Spinal cord (tissue), 10 donors: ENCODE measurements around the gene CCR5. TPM values are rescaled to one million over a fixed set of nuclear protein-coding genes. Genes with fewer than 3 reads are reported as not detected.
A peak's percentile ranks its signal among the peaks of the same experiment; 100 is the strongest.
"Not testable (repeated sequence)": the region's sequence is repeated elsewhere in the genome, so short reads cannot be mapped to it uniquely, and the experiment has no call there.

Experiments
- DNase-seq, 6 donors: peaks; one replicate each; pipeline versions ENCODE4 v3.0.0 to v3.0.0-alpha.2; 2013 to 2015; ENCODE audit warnings: low spot score in 6 of 6, low read depth in 4 of 6
- H3K27ac ChIP-seq: one replicate; pipeline ENCODE4 v1.5.1; 2013; ENCODE audit warnings: low read depth, low read length, control low read depth
- H3K27me3 ChIP-seq: one replicate; pipeline ENCODE4 v1.6.1; 2013; ENCODE audit warnings: low read length; ENCODE audit not compliant: control insufficient read depth, insufficient read depth
- H3K36me3 ChIP-seq: one replicate; pipeline ENCODE4 v1.6.1; 2013; ENCODE audit warnings: low read length; ENCODE audit not compliant: control insufficient read depth, insufficient read depth
- H3K4me1 ChIP-seq: one replicate; pipeline ENCODE4 v1.6.1; 2013; ENCODE audit warnings: low read length; ENCODE audit not compliant: control insufficient read depth, insufficient read depth
- H3K4me3 ChIP-seq: one replicate; pipeline ENCODE4 v1.5.1; 2013; ENCODE audit warnings: low read depth, low read length, control low read depth
- H3K9me3 ChIP-seq: one replicate; pipeline ENCODE4 v1.6.1; 2013; ENCODE audit warnings: low read length; ENCODE audit not compliant: control insufficient read depth, insufficient read depth
- WGBS: methylation state at CpG from one replicate; pipeline ENCODE4 v1.1.5; 2013; ENCODE audit warnings: missing lambda C conversion rate; ENCODE audit not compliant: insufficient coverage; 5-methylcytosine and 5-hydroxymethylcytosine counted together
- polyA plus RNA-seq, 2 donors: library from polyadenylated mRNA; unstranded; fragments of 120-200 nt; gene quantifications; one replicate each; pipeline ENCODE4 v1.2.1, GENCODE V29; 2013; ENCODE audit not compliant: insufficient read length in 2 of 2
- total RNA-seq, 2 donors: library from RNA; depleted of rRNA in 1 of 2; stranded (reverse); fragments of 120-200 nt in 1 of 2; fragments of >200 nt in 1 of 2; gene quantifications; one replicate each; pipeline versions ENCODE4 v1.2.3 to v1.2.4, GENCODE V29; 2013 to 2014
- donor health status: healthy.

CCR5 gene
- total and polyA plus RNA-seq, 4 donors = 0.11 to 0.79 (median 0.35) TPM

GRCh38 chr3:46401579-46401978, 30.8 kb downstream of the CCR5 start:
- Histone ChIP-seq H3K9me3 (no peaks in the 10 kb centered on the region), H3K27me3 (no peaks in the 10 kb centered on the region), H3K4me1 (peaks cover 1% of the 10 kb centered on the region), H3K36me3 (no peaks in the 10 kb centered on the region), H3K27ac (no peak overlapping the region), H3K4me3 (no peak overlapping the region)
- DNase-seq = no peak
- WGBS = 100% methylated on average over 2 of the region's 2 CpGs

- H3K4me3 ChIP-seq, H3K9me3 ChIP-seq, H3K27ac ChIP-seq, DNase-seq, H3K4me1 ChIP-seq, H3K36me3 ChIP-seq, H3K27me3 ChIP-seq: not testable (repeated sequence)
- no CpG with 5 or more reads among the region's 4 CpGs for WGBS
Observed at GRCh38 chr3:46402902-46403301, 32.2 kb downstream of the CCR5 start.

GRCh38 chr3:46405301-46406019, 34.7 kb downstream of the CCR5 start:
- no peaks in the 10 kb centered on the region for H3K9me3 ChIP-seq
- peak overlapping the region; percentile 13 for H3K27ac ChIP-seq
- no peak overlapping the region for H3K4me3 ChIP-seq
- DNase-seq = no peak
- no peaks in the 10 kb centered on the region for H3K36me3 ChIP-seq
- no peaks in the 10 kb centered on the region for H3K27me3 ChIP-seq
- 69% methylated on average over 9 of the region's 11 CpGs for WGBS
- peaks cover 8% of the 10 kb centered on the region for H3K4me1 ChIP-seq

GRCh38 chr3:46406443-46406787, 35.7 kb downstream of the CCR5 start:
- H3K27me3 ChIP-seq = no peaks in the 10 kb centered on the region
- H3K4me1 ChIP-seq = peaks cover 8% of the 10 kb centered on the region
- no peak overlapping the region for H3K4me3 ChIP-seq
- H3K9me3 ChIP-seq = no peaks in the 10 kb centered on the region
- WGBS = 71% methylated on average over 4 of the region's 4 CpGs
- peak overlapping the region; percentile 52 for H3K27ac ChIP-seq
- no peak for DNase-seq
- no peaks in the 10 kb centered on the region for H3K36me3 ChIP-seq

GRCh38 chr3:46406788-46407611, 36.3 kb downstream of the CCR5 start, which contains the start of the genes CCR5AS and CCRL2:
Gene CCR5AS, minus strand, starts transcription at chr3:46407066.
Gene CCRL2, plus strand, starts transcription at chr3:46407259. Its CDS starts 821 bp downstream, at chr3:46408080.
- no peak for DNase-seq
- Histone ChIP-seq H3K27me3 (no peaks in the 10 kb centered on the region), H3K36me3 (no peaks in the 10 kb centered on the region), H3K9me3 (no peaks in the 10 kb centered on the region), H3K4me1 (peaks cover 8% of the 10 kb centered on the region), H3K4me3 (no peak within 1 kb of the TSS), H3K27ac (peak within 1 kb of the TSS; percentile 52)
- 60% methylated on average over 17 of the region's 20 CpGs for WGBS

GRCh38 chr3:46407970-46408369, 37.2 kb downstream of the CCR5 start:
- no peaks in the 10 kb centered on the region for H3K36me3 ChIP-seq
- H3K9me3 ChIP-seq = no peaks in the 10 kb centered on the region
- peak overlapping the region; percentile 33 for H3K27ac ChIP-seq
- H3K4me3 ChIP-seq = no peak overlapping the region
- H3K27me3 ChIP-seq = no peaks in the 10 kb centered on the region
- peaks cover 8% of the 10 kb centered on the region for H3K4me1 ChIP-seq
- 62% methylated on average over 4 of the region's 7 CpGs for WGBS
- DNase-seq = no peak

- 87% methylated on average over 6 of the region's 7 CpGs for WGBS
- no peaks in the 10 kb centered on the region for H3K27me3 ChIP-seq
- no peak for DNase-seq
- H3K4me1 ChIP-seq = peaks cover 8% of the 10 kb centered on the region
- H3K36me3 ChIP-seq = no peaks in the 10 kb centered on the region
- H3K4me3 ChIP-seq = no peak overlapping the region
- H3K9me3 ChIP-seq = no peaks in the 10 kb centered on the region
- no peak overlapping the region for H3K27ac ChIP-seq
Observed at GRCh38 chr3:46408853-46409252, 38.1 kb downstream of the CCR5 start.

GRCh38 chr3:46409739-46410489, 39.2 kb downstream of the CCR5 start:
- WGBS = 68% methylated on average over 7 of the region's 9 CpGs
- H3K27ac ChIP-seq = no peak overlapping the region
- H3K9me3 ChIP-seq = no peaks in the 10 kb centered on the region
- peaks cover 8% of the 10 kb centered on the region for H3K4me1 ChIP-seq
- H3K36me3 ChIP-seq = no peaks in the 10 kb centered on the region
- no peak overlapping the region for H3K4me3 ChIP-seq
- peak in 2 of 6 donors; percentile 15 to 27 for DNase-seq
- H3K27me3 ChIP-seq = no peaks in the 10 kb centered on the region

GRCh38 chr3:46410669-46411068, 39.9 kb downstream of the CCR5 start:
- WGBS = no CpG with 5 or more reads among the region's 2 CpGs
- no peaks in the 10 kb centered on the region for H3K9me3 ChIP-seq
- no peaks in the 10 kb centered on the region for H3K27me3 ChIP-seq
- no peak for DNase-seq
- no peak overlapping the region for H3K4me3 ChIP-seq
- peaks cover 8% of the 10 kb centered on the region for H3K4me1 ChIP-seq
- H3K27ac ChIP-seq = no peak overlapping the region
- no peaks in the 10 kb centered on the region for H3K36me3 ChIP-seq
